Measurements from ENCODE around the gene AOPEP.

DNA sequence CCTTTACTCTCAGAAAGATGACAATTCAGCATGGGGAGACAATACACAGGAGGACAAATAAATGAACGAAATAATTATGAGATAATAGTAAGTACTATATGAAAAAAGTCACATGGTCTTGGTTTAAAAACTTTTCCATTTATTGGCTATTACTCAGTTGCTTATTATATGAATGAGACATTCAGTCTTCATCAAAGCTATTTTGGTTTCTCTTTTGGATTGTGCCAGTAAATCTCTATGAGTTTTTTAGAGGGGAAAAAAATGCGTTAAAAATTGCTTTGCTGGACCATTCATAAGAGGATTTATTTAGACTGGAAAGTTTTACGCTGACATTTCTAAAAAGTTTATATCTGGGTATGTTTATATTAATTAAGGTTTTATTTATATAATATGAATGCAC is 137.7 kb downstream of the AOPEP start:
- TF ChIP-seq POLR2A (IDR thresholded peaks at IDR 0.05) = no peak
- TF ChIP-seq, protein P1, sequence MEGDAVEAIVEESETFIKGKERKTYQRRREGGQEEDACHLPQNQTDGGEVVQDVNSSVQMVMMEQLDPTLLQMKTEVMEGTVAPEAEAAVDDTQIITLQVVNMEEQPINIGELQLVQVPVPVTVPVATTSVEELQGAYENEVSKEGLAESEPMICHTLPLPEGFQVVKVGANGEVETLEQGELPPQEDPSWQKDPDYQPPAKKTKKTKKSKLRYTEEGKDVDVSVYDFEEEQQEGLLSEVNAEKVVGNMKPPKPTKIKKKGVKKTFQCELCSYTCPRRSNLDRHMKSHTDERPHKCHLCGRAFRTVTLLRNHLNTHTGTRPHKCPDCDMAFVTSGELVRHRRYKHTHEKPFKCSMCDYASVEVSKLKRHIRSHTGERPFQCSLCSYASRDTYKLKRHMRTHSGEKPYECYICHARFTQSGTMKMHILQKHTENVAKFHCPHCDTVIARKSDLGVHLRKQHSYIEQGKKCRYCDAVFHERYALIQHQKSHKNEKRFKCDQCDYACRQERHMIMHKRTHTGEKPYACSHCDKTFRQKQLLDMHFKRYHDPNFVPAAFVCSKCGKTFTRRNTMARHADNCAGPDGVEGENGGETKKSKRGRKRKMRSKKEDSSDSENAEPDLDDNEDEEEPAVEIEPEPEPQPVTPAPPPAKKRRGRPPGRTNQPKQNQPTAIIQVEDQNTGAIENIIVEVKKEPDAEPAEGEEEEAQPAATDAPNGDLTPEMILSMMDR (IDR thresholded peaks at IDR 0.05) = no peak

Data from heart left ventricle (tissue), 13 donors.